GM21423 (cell line): ENCODE results near the gene RLF.
"Not testable (repeated sequence)": the region's sequence is repeated elsewhere in the genome, so short reads cannot be mapped to it uniquely, and the experiment has no call there.

Experiments
- ATAC-seq: cut with Tn5 transposase; IDR thresholded peaks from one replicate; pipeline ENCODE4 v1.9.1; 2021; ENCODE audit warnings: mild to moderate bottlenecking, moderate library complexity; ENCODE audit not compliant: unreplicated experiment

RLF gene

GRCh38 chr1:40162753-40163441 is 1.7 kb downstream of the RLF start:
- ATAC-seq = no peak

- no peak for ATAC-seq
Measured at GRCh38 chr1:40167317-40167716, 6.1 kb downstream of the RLF start.

- no peak for ATAC-seq
Measured at GRCh38 chr1:40171036-40171435, 9.8 kb downstream of the RLF start.

- ATAC-seq = no peak
Measured at GRCh38 chr1:40174788-40175187, 13.6 kb downstream of the RLF start.

- not testable (repeated sequence) for ATAC-seq
Measured at GRCh38 chr1:40176989-40177388, 15.8 kb downstream of the RLF start.

- no peak for ATAC-seq
Measured at GRCh38 chr1:40178200-40178599, 17.0 kb downstream of the RLF start.

GRCh38 chr1:40179496-40180089 is 18.4 kb downstream of the RLF start:
- no peak for ATAC-seq

GRCh38 chr1:40183055-40183710 is 22.0 kb downstream of the RLF start:
- no peak for ATAC-seq

GRCh38 chr1:40184193-40184592 is 23.0 kb downstream of the RLF start:
- no peak for ATAC-seq

- peak; percentile 97 for ATAC-seq
Measured at GRCh38 chr1:40185951-40186864, 25.0 kb downstream of the RLF start.

GRCh38 chr1:40187399-40187798 is 26.2 kb downstream of the RLF start:
- no peak for ATAC-seq

GRCh38 chr1:40194639-40195038 is 33.5 kb downstream of the RLF start:
- not testable (repeated sequence) for ATAC-seq

- ATAC-seq = no peak
Measured at GRCh38 chr1:40197656-40198055, 36.5 kb downstream of the RLF start.

- ATAC-seq = no peak
Measured at GRCh38 chr1:40199126-40199525, 37.9 kb downstream of the RLF start.

- no peak for ATAC-seq
Measured at GRCh38 chr1:40204856-40205255, 43.7 kb downstream of the RLF start.

GRCh38 chr1:40210511-40211204 is 49.5 kb downstream of the RLF start:
- no peak for ATAC-seq

- ATAC-seq = no peak
Measured at GRCh38 chr1:40218333-40218732, 57.1 kb downstream of the RLF start.

- not testable (repeated sequence) for ATAC-seq
Measured at GRCh38 chr1:40221471-40221905, 60.3 kb downstream of the RLF start.

- ATAC-seq = no peak
Measured at GRCh38 chr1:40221977-40222772, 61.0 kb downstream of the RLF start.

- ATAC-seq = no peak
Measured at GRCh38 chr1:40224040-40224439, 62.9 kb downstream of the RLF start.
